Left lobe of liver (tissue), 2 donors: Measurements from ENCODE around the gene CAP2. TPM values are rescaled to one million over a fixed set of nuclear protein-coding genes. Genes with fewer than 3 reads are reported as not detected.

Source experiments
- ATAC-seq: fragments of 200-7000 bp; cut with Tn5 transposase; one replicate; pipeline ENCODE4 v1.9.1; 2020; ENCODE audit warnings: mild to moderate bottlenecking, moderate library complexity
- DNase-seq: peaks from one replicate; pipeline ENCODE4 v3.0.0-alpha.2; 2020; ENCODE audit warnings: low spot score
- total RNA-seq: library from RNA; stranded (reverse); gene quantifications from one replicate; pipeline ENCODE4 v1.2.1, GENCODE V29; 2021
- donor health status: DM: no; HTN: no; CAD: no; lungs with moderate emphysema.
- donor health status: DM: no; HTN: yes; CAD: no.

CAP2 gene
- total RNA-seq, 1 donor from 2014 or later = 2.5 TPM

- DNase-seq = no peak
- ATAC-seq = no peak
Observed at GRCh38 chr6:17470938-17471327, 77.5 kb downstream of the CAP2 start.

GRCh38 chr6:17472653-17473183, 79.3 kb downstream of the CAP2 start:
- no peak for DNase-seq
- ATAC-seq = no peak

- DNase-seq (no peak), ATAC-seq (no peak)
Observed at GRCh38 chr6:17473554-17473953, 80.2 kb downstream of the CAP2 start.

- no peak for ATAC-seq
- DNase-seq = no peak
Observed at GRCh38 chr6:17474289-17474688, 80.9 kb downstream of the CAP2 start.

- no peak for DNase-seq
- no peak for ATAC-seq
Observed at GRCh38 chr6:17475606-17476244, 82.3 kb downstream of the CAP2 start.

- ATAC-seq = no peak
Observed at GRCh38 chr6:17476511-17476910, 83.1 kb downstream of the CAP2 start.

GRCh38 chr6:17477356-17477755, 84.0 kb downstream of the CAP2 start:
- DNase-seq = no peak
- no peak for ATAC-seq

More at GRCh38 chr6:17476511-17476910, 83.1 kb downstream of the CAP2 start:
- no peak for DNase-seq

- DNase-seq (no peak), ATAC-seq (no peak)
Observed at GRCh38 chr6:17478223-17478907, 85.0 kb downstream of the CAP2 start.

- DNase-seq = no peak
- ATAC-seq = no peak
Observed at GRCh38 chr6:17478946-17479345, 85.6 kb downstream of the CAP2 start.

- no peak for DNase-seq
- ATAC-seq = no peak
Observed at GRCh38 chr6:17480476-17480875, 87.1 kb downstream of the CAP2 start.

GRCh38 chr6:17482711-17483110, 89.3 kb downstream of the CAP2 start:
- no peak for DNase-seq
- no peak for ATAC-seq

- ATAC-seq (no peak), DNase-seq (no peak)
Observed at GRCh38 chr6:17483391-17484016, 90.1 kb downstream of the CAP2 start.

- DNase-seq (no peak), ATAC-seq (no peak)
Observed at GRCh38 chr6:17484201-17484849, 90.9 kb downstream of the CAP2 start.

GRCh38 chr6:17485181-17485580, 91.8 kb downstream of the CAP2 start:
- DNase-seq (no peak), ATAC-seq (no peak)

- ATAC-seq (no peak), DNase-seq (no peak)
Observed at GRCh38 chr6:17485946-17486345, 92.6 kb downstream of the CAP2 start.

GRCh38 chr6:17486680-17487079, 93.3 kb downstream of the CAP2 start:
- no peak for DNase-seq
- ATAC-seq = no peak

GRCh38 chr6:17490724-17491123, 97.3 kb downstream of the CAP2 start:
- ATAC-seq (no peak), DNase-seq (no peak)

GRCh38 chr6:17491416-17492142, 98.2 kb downstream of the CAP2 start:
- ATAC-seq (peak; percentile 41), DNase-seq (no peak)

- DNase-seq = peak; percentile 57
- peak; percentile 89 for ATAC-seq
Observed at GRCh38 chr6:17492350-17492749, 99.0 kb downstream of the CAP2 start.

- ATAC-seq (no peak), DNase-seq (no peak)
Observed at GRCh38 chr6:17493286-17493685, 99.9 kb downstream of the CAP2 start.

- DNase-seq (no peak), ATAC-seq (no peak)
Observed at GRCh38 chr6:17494177-17494576, 100.8 kb downstream of the CAP2 start.
